Erythroblast (primary cell): ENCODE results near the gene ACTG2.
"Not testable (repeated sequence)": the region's sequence is repeated elsewhere in the genome, so short reads cannot be mapped to it uniquely, and the experiment has no call there.

ENCODE experiments used
- DNase-seq, 2 experiments: peaks; one replicate each; lab custom pipeline; 2025; lab: John Stamatoyannopoulos, UW
- GATA1 ChIP-seq: IDR thresholded peaks from 2 replicates; pipeline ENCODE4 v1.6.1; 2011; ENCODE audit warnings: low read depth, mild to moderate bottlenecking, control low read depth, low read length, moderate library complexity
- POLR2A ChIP-seq: IDR thresholded peaks from 2 replicates; pipeline ENCODE4 v1.6.1; 2011; ENCODE audit warnings: mild to moderate bottlenecking, low read length

ACTG2 gene

GRCh38 chr2:73892631-73893329, at the start of gene ACTG2:
Gene ACTG2, plus strand, starts transcription at chr2:73893008. Its CDS starts 8,304 bp downstream, at chr2:73901312.
- TF ChIP-seq GATA1 (no peak), POLR2A (no peak)
- DNase-seq = no peak

- no peak for DNase-seq
- no peak for TF ChIP-seq POLR2A
- TF ChIP-seq GATA1 = no peak
Observed at GRCh38 chr2:73844087-73844486, 48.7 kb upstream of the ACTG2 start.

- DNase-seq = no peak
- no peak for TF ChIP-seq POLR2A
- TF ChIP-seq GATA1 = no peak
Observed at GRCh38 chr2:73850009-73850408, 42.8 kb upstream of the ACTG2 start.

DNA sequence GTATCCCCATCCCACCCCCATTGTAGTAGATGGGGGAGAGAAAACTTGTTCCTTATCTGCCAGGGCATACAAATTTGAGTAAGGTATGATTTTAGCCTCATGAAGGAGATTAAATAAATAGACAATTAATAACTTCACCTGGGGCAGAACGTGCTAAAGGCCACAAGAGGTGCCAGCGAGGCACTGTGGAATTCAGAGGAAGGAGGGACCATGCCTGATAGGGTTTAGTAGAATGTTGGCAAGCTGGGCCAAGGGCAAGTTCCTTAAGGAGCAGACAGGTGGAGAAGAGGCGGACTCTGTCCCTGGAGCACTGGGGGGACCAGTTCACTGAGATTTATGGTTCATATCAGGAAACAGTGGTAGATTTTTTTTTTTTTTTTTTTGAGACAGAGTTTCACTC, 41.5 kb upstream of the ACTG2 start:
- peak; percentile 26 to 38 for DNase-seq
- no peak for TF ChIP-seq POLR2A
- no peak for TF ChIP-seq GATA1

GRCh38 chr2:73852020-73852419, 40.8 kb upstream of the ACTG2 start:
- peak; percentile 9 to 76 for DNase-seq
- TF ChIP-seq POLR2A (no peak), GATA1 (no peak)

GRCh38 chr2:73855526-73855925, 37.3 kb upstream of the ACTG2 start:
- no peak for DNase-seq
- TF ChIP-seq POLR2A (no peak), GATA1 (no peak)

DNA sequence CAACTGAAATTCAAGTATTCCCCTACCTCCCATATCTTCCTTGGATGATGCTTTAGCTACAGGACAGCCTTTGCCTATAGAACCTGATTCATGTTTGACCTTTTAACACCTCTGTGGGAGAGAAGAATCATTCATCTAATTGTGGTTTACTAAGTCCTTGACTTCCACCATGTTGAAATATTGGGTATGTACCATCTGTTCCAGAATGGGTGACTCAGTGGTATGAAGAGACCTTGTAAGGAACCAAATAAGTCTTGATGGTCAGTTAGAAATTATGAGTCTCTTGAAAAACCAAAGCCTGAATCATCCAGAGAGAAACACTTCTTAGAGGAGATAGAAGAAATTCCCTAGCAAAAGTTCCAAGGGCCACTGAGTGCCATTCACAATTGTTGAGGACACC, 36.6 kb upstream of the ACTG2 start:
- no peak for DNase-seq
- TF ChIP-seq GATA1 (no peak), POLR2A (no peak)

GRCh38 chr2:73859721-73860586, 32.9 kb upstream of the ACTG2 start:
- no peak for TF ChIP-seq GATA1
- TF ChIP-seq POLR2A = no peak
- DNase-seq = peak in 1 of 2 experiments; percentile 43

- no peak for DNase-seq
- TF ChIP-seq GATA1 = no peak
- no peak for TF ChIP-seq POLR2A
Observed at GRCh38 chr2:73862987-73863386, 29.8 kb upstream of the ACTG2 start.

GRCh38 chr2:73868204-73868978, 24.4 kb upstream of the ACTG2 start:
- no peak for DNase-seq
- TF ChIP-seq GATA1 (no peak), POLR2A (no peak)

DNA sequence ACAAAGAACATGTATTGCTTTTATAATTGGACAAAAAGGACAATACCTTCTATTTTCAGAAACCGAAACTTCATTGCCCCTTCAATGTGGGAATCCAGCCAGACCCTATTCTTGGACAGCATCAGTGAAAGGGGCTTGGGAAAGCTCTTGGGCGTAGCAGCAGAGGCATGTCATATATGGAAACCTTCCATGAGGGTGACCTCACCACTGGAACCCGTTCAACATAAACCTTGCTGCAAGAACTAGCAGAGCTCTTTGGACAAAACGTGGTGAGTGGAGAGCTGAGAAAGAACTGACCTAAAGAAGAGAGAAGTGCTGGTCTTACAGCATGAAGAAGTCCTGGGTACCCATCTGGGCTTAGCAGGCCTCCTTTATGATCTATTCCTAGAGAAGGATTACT, 22.7 kb upstream of the ACTG2 start:
- no peak for DNase-seq
- TF ChIP-seq GATA1 = no peak
- TF ChIP-seq POLR2A = no peak

- TF ChIP-seq GATA1 (no peak), POLR2A (no peak)
- no peak for DNase-seq
Observed at GRCh38 chr2:73877071-73877802, 15.6 kb upstream of the ACTG2 start.

- DNase-seq = not testable (repeated sequence)
Observed at GRCh38 chr2:73877984-73878383, 14.8 kb upstream of the ACTG2 start.

DNA sequence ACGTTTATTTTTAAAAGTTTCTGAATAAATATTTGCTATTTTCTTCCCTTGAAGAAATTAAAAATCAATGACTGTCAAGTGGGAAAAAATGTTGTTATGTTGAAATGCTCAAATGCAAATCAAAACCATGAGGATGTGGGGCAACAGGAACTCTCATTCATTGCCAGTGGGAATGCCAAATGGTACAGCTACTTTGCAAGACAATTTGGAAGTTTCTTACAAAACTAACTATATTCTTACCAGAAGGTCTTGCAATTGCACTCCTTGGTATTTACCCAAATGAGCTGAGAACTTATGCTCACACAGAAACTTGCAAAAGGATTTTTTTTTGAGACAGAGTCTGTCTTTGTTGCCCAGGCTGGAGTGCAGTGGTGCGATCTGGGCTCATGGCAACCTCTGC, 7.4 kb upstream of the ACTG2 start:
- no peak for TF ChIP-seq GATA1
- TF ChIP-seq POLR2A = no peak
- DNase-seq = no peak
